H1 (cell line): ENCODE data around the gene KCNAB2. TPM values are rescaled to one million over a fixed set of nuclear protein-coding genes. Genes with fewer than 3 reads are reported as not detected.

Experiments
- ATF3 ChIP-seq: IDR thresholded peaks from 2 replicates; pipeline ENCODE4 v1.6.1; 2011; ENCODE audit warnings: low read depth, mild to moderate bottlenecking, low read length; ENCODE audit not compliant: insufficient read depth
- CBX8 ChIP-seq: fragments of 300-800, 300-1000 bp; sonication (generic); IDR thresholded peaks from 2 replicates; pipeline ENCODE4 v1.7.1; 2016; ENCODE audit warnings: low read depth, low read length, borderline replicate concordance
- CTBP2 ChIP-seq: IDR thresholded peaks from 2 replicates; pipeline ENCODE4 v1.7.0; 2011; ENCODE audit warnings: borderline replicate concordance, mild to moderate bottlenecking, moderate library complexity, mixed read lengths, low read length; ENCODE audit not compliant: insufficient read depth, insufficient read length
- KDM1A ChIP-seq: fragments of 200-600, 300-600 bp; sonication (generic); IDR thresholded peaks from 2 replicates; pipeline ENCODE4 v1.7.1; 2016; ENCODE audit warnings: mild to moderate bottlenecking, low read length, borderline replicate concordance
- RFX5 ChIP-seq: IDR thresholded peaks from 2 replicates; pipeline ENCODE4 v1.6.1; 2011; ENCODE audit warnings: low read depth, low read length, improper control_type of control experiment, borderline replicate concordance
- polyA plus RNA-seq, 7 experiments: library from polyadenylated mRNA; depleted of rRNA in 3 of 7; stranded (reverse) in 5 of 7; unstranded in 2 of 7; fragments of >200 nt in 5 of 7; fragments of 200-250 nt in 2 of 7; gene quantifications; 1 replicate in 5 of 7; 2 replicates in 1 of 7; 4 replicates in 1 of 7; pipeline versions ENCODE4 v1.2.1 to v1.2.3, GENCODE V29; 2011 to 2013; ENCODE audit warnings: missing spikeins in 2 of 7, mixed read lengths in 2 of 7
- total RNA-seq: library from RNA; stranded (reverse); fragmentation: NEBNext Ultra II Directional; extraction: Animal tissue kit (Norgen Biotek cat#: 25700); gene quantifications from 2 replicates; pipeline ENCODE4 v1.2.1, GENCODE V29; 2021

Gene KCNAB2
- total and polyA plus RNA-seq, 2 of the 8 experiments (the other 6 are each of a cell fraction or from before 2014, with no cell fraction given): 4.5 to 7.0 TPM

DNA sequence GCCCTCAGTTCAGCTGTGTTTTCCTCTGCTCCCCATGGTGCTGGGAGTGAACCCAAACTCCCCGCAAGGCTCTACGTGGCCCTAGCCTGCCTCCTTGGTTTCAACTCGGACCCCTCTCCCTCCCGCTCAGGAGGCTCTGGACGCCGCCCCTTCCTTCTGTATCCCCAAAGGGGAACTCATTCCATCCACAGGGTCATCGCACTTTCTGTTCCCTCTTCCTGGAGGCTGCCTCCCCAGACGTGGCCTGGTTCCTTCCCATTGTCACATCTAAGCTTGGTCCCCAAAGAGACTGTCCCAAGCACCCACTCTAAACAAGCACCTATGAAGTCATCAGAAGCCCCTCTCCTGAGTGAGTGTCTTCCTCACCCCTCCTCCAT is 10.9 kb downstream of the KCNAB2 start (continued):
- TF ChIP-seq CTBP2: no peak
- no peak for TF ChIP-seq RFX5
- no peak for TF ChIP-seq KDM1A
- no peak for TF ChIP-seq ATF3
- no peak for TF ChIP-seq CBX8
- TF ChIP-seq, all 59 proteins: peak for 0
